Smooth muscle cell (in vitro differentiated cells): ENCODE results near the gene EXOC6. TPM values are rescaled to one million over a fixed set of nuclear protein-coding genes. Genes with fewer than 3 reads are reported as not detected.

Experiments
- DNase-seq: peaks from one replicate; lab custom pipeline; 2025; ENCODE audit not compliant: unreplicated experiment; lab: John Stamatoyannopoulos, UW
- H2AFZ ChIP-seq: fragments of 200-600 bp; sonication (generic); 2 replicates; pipeline ENCODE4 v1.6.0; 2016; ENCODE audit warnings: antibody characterized with exemption, low read depth, mild to moderate bottlenecking
- H3F3A ChIP-seq: fragments of 200-600 bp; sonication (generic); 2 replicates; pipeline ENCODE4 v1.6.0; 2017; ENCODE audit warnings: antibody characterized with exemption, low read depth
- H3K27ac ChIP-seq: fragments of 200-600 bp; sonication (generic); 2 replicates; pipeline ENCODE4 v1.5.1; 2016; ENCODE audit warnings: low read depth, mild to moderate bottlenecking
- H3K27me3 ChIP-seq: fragments of 200-600 bp; sonication (generic); 2 replicates; pipeline ENCODE4 v1.6.1; 2016; ENCODE audit warnings: low read depth, mild to moderate bottlenecking
- H3K36me3 ChIP-seq: fragments of 200-600 bp; sonication (generic); 2 replicates; pipeline ENCODE4 v1.5.1; 2016; ENCODE audit warnings: low read depth
- H3K4me1 ChIP-seq: fragments of 200-600 bp; sonication (generic); 2 replicates; pipeline ENCODE4 v1.5.1; 2016; ENCODE audit warnings: low read depth
- H3K4me2 ChIP-seq: fragments of 200-600 bp; sonication (generic); 2 replicates; pipeline ENCODE4 v1.6.0; 2016; ENCODE audit warnings: mild to moderate bottlenecking
- H3K4me3 ChIP-seq: fragments of 200-600 bp; sonication (generic); 2 replicates; pipeline ENCODE4 v1.5.1; 2016; ENCODE audit warnings: mild to moderate bottlenecking
- H3K79me2 ChIP-seq: fragments of 200-600 bp; sonication (generic); 2 replicates; pipeline ENCODE4 v1.6.0; 2016; ENCODE audit warnings: low read depth, mild to moderate bottlenecking
- H3K9ac ChIP-seq: fragments of 200-600 bp; sonication (generic); 2 replicates; pipeline ENCODE4 v1.6.0; 2016; ENCODE audit warnings: low read depth
- H3K9me3 ChIP-seq: fragments of 200-600 bp; sonication (generic); replicated peaks from 2 replicates; pipeline ENCODE4 v1.5.1; 2016; ENCODE audit warnings: low read depth
- H4K20me1 ChIP-seq: fragments of 200-600 bp; sonication (generic); 2 replicates; pipeline ENCODE4 v1.6.0; 2016; ENCODE audit warnings: low read depth
- WGBS: methylation state at CpG from one replicate; pipeline ENCODE4 v1.1.7; 2016; ENCODE audit warnings: low lambda C conversion rate; 5-methylcytosine and 5-hydroxymethylcytosine counted together
- polyA plus RNA-seq: library from polyadenylated mRNA; unstranded; fragments of >200 nt; fragmentation: Nextera tagmentation; extraction: Ambion mirVana; gene quantifications from 2 replicates; pipeline ENCODE4 v1.2.1, GENCODE V29; 2016
- total RNA-seq: library from RNA; depleted of rRNA; stranded (reverse); fragments of >200 nt; gene quantifications from 2 replicates; pipeline ENCODE4 v1.2.3, GENCODE V29; 2014
- TF ChIP-seq, protein P1 (sequence below): fragments of 200-600 bp; sonication (generic); IDR thresholded peaks from 2 replicates; pipeline ENCODE4 v1.5.1; 2017; ENCODE audit warnings: borderline replicate concordance, mild to moderate bottlenecking, antibody characterized with exemption; ENCODE audit not compliant: insufficient read depth, poor library complexity, severe bottlenecking

Gene EXOC6
- total and polyA plus RNA-seq, 2 experiments from 2014 or later: 1.7 to 5.2 TPM

DNA sequence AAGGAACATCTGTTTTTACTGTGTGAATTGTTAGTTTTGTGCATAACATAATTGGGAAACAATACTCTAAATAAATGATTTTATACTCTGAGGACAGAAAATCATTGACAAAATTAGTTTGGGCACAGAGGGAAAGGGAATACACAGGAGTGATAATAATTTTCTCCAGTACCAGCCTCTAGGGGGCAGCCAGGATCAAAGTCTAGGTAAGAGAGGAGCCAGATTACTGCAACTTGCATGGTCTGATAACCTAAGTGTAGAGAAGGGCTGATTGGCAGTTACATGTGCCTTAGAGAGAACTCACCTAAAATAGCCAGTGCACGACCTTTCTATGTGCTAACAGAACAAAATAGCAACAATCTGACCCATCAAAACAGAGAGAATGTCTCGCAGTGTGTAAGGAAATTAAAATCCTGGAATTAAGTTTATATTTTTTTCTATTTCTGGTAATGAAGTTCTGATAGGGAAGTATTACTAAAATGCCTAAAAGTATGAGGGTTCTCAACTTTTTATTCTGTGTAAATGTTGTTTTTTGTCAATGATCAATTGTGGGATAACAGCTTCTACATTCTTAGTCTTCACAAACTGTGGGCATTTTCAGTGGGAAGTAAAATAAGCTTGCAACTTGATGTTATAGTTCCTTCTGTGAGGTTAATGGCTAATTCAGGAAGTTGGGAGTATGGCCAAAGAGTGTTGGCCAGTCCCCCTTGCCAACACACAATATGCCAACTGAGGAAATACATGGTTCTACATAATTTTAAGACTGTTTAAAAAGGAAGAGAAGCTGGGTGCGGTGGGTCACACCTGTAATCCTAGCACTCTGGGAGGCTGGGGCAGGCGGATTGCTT is 66.4 kb downstream of the EXOC6 start:
- Histone ChIP-seq H3K4me3 (no peak overlapping the region), H3K27ac (no peak overlapping the region), H3K36me3 (no peaks in the 10 kb centered on the region), H3K4me2 (no peak overlapping the region), H3F3A (no peaks in the 10 kb centered on the region), H3K9ac (no peak overlapping the region), H3K27me3 (no peaks in the 10 kb centered on the region), H3K79me2 (no peaks in the 10 kb centered on the region), H3K4me1 (peaks cover 15% of the 10 kb centered on the region), H2AFZ (no peak overlapping the region), H4K20me1 (no peaks in the 10 kb centered on the region), H3K9me3 (no peaks in the 10 kb centered on the region)
- DNase-seq: no peak
- TF ChIP-seq, protein P1, sequence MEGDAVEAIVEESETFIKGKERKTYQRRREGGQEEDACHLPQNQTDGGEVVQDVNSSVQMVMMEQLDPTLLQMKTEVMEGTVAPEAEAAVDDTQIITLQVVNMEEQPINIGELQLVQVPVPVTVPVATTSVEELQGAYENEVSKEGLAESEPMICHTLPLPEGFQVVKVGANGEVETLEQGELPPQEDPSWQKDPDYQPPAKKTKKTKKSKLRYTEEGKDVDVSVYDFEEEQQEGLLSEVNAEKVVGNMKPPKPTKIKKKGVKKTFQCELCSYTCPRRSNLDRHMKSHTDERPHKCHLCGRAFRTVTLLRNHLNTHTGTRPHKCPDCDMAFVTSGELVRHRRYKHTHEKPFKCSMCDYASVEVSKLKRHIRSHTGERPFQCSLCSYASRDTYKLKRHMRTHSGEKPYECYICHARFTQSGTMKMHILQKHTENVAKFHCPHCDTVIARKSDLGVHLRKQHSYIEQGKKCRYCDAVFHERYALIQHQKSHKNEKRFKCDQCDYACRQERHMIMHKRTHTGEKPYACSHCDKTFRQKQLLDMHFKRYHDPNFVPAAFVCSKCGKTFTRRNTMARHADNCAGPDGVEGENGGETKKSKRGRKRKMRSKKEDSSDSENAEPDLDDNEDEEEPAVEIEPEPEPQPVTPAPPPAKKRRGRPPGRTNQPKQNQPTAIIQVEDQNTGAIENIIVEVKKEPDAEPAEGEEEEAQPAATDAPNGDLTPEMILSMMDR: peak; percentile 63
- 71% methylated on average over 4 of the region's 4 CpGs for WGBS

DNA sequence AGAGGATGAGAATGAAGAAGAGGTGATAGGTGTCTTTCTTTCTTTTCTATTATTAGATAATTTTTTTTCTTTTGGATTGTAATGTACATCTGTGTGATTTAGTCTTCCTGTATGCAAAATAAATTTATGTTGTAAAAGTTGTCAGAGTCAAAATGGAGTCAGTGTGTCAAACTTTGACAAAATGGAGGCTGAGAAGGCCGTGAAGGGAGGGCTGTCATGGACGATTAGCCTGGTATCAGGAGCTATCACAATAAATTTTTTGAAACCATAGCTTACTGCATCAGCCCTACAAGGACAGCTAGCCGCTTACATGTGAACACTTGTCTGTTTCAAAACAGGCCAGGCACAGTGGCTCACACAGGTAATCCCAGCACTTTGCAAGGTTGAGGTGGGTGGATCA is 67.6 kb downstream of the EXOC6 start:
- H3K36me3 ChIP-seq: peaks cover 6% of the 10 kb centered on the region
- H3K4me3 ChIP-seq: no peak overlapping the region
- no peak for DNase-seq
- TF ChIP-seq, protein P1: no peak
- no peaks in the 10 kb centered on the region for H3F3A ChIP-seq
- no peak overlapping the region for H3K4me2 ChIP-seq
- peaks cover 15% of the 10 kb centered on the region for H3K4me1 ChIP-seq
- H3K27me3 ChIP-seq: no peaks in the 10 kb centered on the region
- peaks cover 3% of the 10 kb centered on the region for H3K9me3 ChIP-seq
- no peak overlapping the region for H2AFZ ChIP-seq
- H3K27ac ChIP-seq: no peak overlapping the region
- WGBS: 85% methylated on average over 3 of the region's 3 CpGs
- no peaks in the 10 kb centered on the region for H3K79me2 ChIP-seq
- no peaks in the 10 kb centered on the region for H4K20me1 ChIP-seq
- H3K9ac ChIP-seq: no peak overlapping the region

DNA sequence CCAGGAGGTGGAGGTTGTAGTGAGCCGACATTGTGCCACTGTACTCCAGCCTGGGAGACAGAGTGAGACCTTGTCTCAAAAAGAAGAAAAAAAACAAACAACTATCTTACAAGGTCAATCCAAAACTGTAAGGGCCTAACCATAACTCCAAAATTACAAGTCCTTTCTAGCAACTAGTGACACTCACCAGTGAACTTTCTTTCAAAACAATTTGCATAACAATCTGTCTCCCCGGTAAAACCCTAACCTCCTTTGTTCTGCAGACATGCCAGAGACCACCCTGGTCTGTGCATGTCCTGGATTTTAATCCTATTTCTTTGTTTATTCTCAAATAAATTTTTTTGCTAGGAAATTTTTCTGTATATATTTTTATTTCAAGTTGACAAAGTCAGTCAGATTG is 68.1 kb downstream of the EXOC6 start:
- H3K9me3 ChIP-seq: peaks cover 3% of the 10 kb centered on the region
- H3K4me3 ChIP-seq: no peak overlapping the region
- peaks cover 6% of the 10 kb centered on the region for H3K36me3 ChIP-seq
- no peaks in the 10 kb centered on the region for H3K79me2 ChIP-seq
- H2AFZ ChIP-seq: no peak overlapping the region
- TF ChIP-seq, protein P1: no peak
- H3K27ac ChIP-seq: no peak overlapping the region
- no peak overlapping the region for H3K4me2 ChIP-seq
- no peak for DNase-seq
- peaks cover 15% of the 10 kb centered on the region for H3K4me1 ChIP-seq
- no peaks in the 10 kb centered on the region for H3K27me3 ChIP-seq
- H4K20me1 ChIP-seq: no peaks in the 10 kb centered on the region
- H3K9ac ChIP-seq: no peak overlapping the region
- WGBS: 79% methylated on average over 2 of the region's 2 CpGs
- H3F3A ChIP-seq: no peaks in the 10 kb centered on the region

DNA sequence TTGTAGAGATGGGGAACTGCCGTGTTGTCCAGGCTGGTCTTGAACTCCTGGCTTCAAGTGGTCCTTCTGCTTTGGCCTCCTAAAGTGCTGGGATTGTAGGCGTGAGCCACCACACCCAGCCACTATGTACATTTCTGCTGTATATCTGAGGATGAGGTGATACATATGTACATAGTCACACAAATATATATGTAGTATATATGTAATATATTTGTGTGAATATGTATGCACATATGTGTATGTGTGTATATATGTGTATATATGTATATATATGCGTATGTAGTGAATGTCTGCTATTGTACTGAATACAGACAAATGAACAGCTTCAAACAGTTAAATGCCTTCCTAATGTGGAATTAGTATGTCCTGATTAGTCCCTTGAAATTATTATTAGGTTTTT is 70.3 kb downstream of the EXOC6 start:
- Histone ChIP-seq H3K9ac (no peak overlapping the region), H2AFZ (no peak overlapping the region), H3K4me1 (peaks cover 4% of the 10 kb centered on the region), H3K79me2 (no peaks in the 10 kb centered on the region), H3K4me3 (no peak overlapping the region), H3F3A (no peaks in the 10 kb centered on the region), H3K27me3 (no peaks in the 10 kb centered on the region), H3K36me3 (peaks cover 6% of the 10 kb centered on the region), H3K4me2 (no peak overlapping the region), H3K9me3 (peaks cover 3% of the 10 kb centered on the region), H3K27ac (no peak overlapping the region), H4K20me1 (no peaks in the 10 kb centered on the region)
- TF ChIP-seq, protein P1: no peak
- WGBS: 99% methylated on average over 3 of the region's 3 CpGs
- DNase-seq: no peak
